SK-N-SH (cell line): Measurements from ENCODE around the gene MYO9B.

Experiments used
- EP300 ChIP-seq, 2 experiments: IDR thresholded peaks; 2 replicates each; pipeline versions ENCODE4 v1.4.0 to v1.6.1; 2012; ENCODE audit warnings: borderline replicate concordance in 1 of 2, low read depth in 1 of 2, low read length in 1 of 2
- MXI1 ChIP-seq: IDR thresholded peaks from 2 replicates; pipeline ENCODE4 v1.6.1; 2012; ENCODE audit warnings: mild to moderate bottlenecking, low read depth, low read length, improper control_type of control experiment
- NRF1 ChIP-seq: IDR thresholded peaks from 2 replicates; pipeline ENCODE4 v1.6.1; 2012; ENCODE audit warnings: low read depth, mild to moderate bottlenecking, low read length
- POLR2AphosphoS5 ChIP-seq: IDR thresholded peaks from 2 replicates; pipeline ENCODE4 v1.6.1; 2012; ENCODE audit warnings: low read depth, low read length
- RAD21 ChIP-seq: IDR thresholded peaks from 2 replicates; pipeline ENCODE4 v1.6.1; 2012; ENCODE audit warnings: mild to moderate bottlenecking, low read length
- TAF1 ChIP-seq: IDR thresholded peaks from 2 replicates; pipeline ENCODE4 v1.6.1; 2012; ENCODE audit warnings: low read depth, mild to moderate bottlenecking, low read length, moderate library complexity, borderline replicate concordance
- TF ChIP-seq, protein P1 (sequence below): fragments of 200-600 bp; sonication (generic); IDR thresholded peaks from 2 replicates; pipeline ENCODE4 v1.6.1; 2017; ENCODE audit warnings: antibody characterized with exemption, mild to moderate bottlenecking, moderate library complexity
- TF ChIP-seq, protein P2 (sequence below): IDR thresholded peaks from 2 replicates; pipeline ENCODE4 v1.4.0; 2012; ENCODE audit warnings: low read depth, borderline replicate concordance
- TF ChIP-seq, protein P3 (sequence below): IDR thresholded peaks from 2 replicates; pipeline ENCODE4 v1.6.1; 2012; ENCODE audit warnings: mild to moderate bottlenecking, low read depth, low read length, moderate library complexity
- TF ChIP-seq, protein P4 (sequence below): IDR thresholded peaks from 2 replicates; pipeline ENCODE4 v1.4.0; 2012; ENCODE audit warnings: low read depth

DNA sequence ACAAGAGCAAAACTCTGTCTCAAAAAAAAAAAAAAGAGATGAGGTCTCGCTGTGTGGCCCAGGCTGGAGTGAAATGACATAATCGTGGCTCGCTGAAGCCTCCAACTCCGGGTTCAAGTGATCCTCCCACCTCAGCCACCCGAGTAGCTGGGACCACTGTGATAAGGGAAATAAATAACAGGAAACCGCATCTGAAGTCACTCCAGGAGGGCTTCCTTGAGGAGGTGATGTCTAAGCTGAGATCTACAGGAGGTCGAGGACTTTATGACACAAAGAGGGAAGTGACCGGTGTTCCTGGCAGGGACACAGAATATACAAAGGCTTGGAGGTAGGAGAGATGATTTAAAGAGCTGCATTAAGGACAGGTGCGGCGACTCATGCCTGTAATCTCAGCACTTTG is 179.1 kb downstream of the MYO9B start:
- TF ChIP-seq EP300 (IDR thresholded peaks at IDR 0.05; ENCODE audit: borderline replicate concordance in 1 of 2, low read depth in 1 of 2, low read length in 1 of 2): no peak
- TF ChIP-seq, protein P1, sequence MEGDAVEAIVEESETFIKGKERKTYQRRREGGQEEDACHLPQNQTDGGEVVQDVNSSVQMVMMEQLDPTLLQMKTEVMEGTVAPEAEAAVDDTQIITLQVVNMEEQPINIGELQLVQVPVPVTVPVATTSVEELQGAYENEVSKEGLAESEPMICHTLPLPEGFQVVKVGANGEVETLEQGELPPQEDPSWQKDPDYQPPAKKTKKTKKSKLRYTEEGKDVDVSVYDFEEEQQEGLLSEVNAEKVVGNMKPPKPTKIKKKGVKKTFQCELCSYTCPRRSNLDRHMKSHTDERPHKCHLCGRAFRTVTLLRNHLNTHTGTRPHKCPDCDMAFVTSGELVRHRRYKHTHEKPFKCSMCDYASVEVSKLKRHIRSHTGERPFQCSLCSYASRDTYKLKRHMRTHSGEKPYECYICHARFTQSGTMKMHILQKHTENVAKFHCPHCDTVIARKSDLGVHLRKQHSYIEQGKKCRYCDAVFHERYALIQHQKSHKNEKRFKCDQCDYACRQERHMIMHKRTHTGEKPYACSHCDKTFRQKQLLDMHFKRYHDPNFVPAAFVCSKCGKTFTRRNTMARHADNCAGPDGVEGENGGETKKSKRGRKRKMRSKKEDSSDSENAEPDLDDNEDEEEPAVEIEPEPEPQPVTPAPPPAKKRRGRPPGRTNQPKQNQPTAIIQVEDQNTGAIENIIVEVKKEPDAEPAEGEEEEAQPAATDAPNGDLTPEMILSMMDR: no peak
- TF ChIP-seq, protein P2, sequence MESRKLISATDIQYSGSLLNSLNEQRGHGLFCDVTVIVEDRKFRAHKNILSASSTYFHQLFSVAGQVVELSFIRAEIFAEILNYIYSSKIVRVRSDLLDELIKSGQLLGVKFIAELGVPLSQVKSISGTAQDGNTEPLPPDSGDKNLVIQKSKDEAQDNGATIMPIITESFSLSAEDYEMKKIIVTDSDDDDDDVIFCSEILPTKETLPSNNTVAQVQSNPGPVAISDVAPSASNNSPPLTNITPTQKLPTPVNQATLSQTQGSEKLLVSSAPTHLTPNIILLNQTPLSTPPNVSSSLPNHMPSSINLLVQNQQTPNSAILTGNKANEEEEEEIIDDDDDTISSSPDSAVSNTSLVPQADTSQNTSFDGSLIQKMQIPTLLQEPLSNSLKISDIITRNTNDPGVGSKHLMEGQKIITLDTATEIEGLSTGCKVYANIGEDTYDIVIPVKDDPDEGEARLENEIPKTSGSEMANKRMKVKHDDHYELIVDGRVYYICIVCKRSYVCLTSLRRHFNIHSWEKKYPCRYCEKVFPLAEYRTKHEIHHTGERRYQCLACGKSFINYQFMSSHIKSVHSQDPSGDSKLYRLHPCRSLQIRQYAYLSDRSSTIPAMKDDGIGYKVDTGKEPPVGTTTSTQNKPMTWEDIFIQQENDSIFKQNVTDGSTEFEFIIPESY: no peak
- no peak for TF ChIP-seq TAF1
- no peak for TF ChIP-seq NRF1
- no peak for TF ChIP-seq POLR2AphosphoS5
- TF ChIP-seq, protein P3, sequence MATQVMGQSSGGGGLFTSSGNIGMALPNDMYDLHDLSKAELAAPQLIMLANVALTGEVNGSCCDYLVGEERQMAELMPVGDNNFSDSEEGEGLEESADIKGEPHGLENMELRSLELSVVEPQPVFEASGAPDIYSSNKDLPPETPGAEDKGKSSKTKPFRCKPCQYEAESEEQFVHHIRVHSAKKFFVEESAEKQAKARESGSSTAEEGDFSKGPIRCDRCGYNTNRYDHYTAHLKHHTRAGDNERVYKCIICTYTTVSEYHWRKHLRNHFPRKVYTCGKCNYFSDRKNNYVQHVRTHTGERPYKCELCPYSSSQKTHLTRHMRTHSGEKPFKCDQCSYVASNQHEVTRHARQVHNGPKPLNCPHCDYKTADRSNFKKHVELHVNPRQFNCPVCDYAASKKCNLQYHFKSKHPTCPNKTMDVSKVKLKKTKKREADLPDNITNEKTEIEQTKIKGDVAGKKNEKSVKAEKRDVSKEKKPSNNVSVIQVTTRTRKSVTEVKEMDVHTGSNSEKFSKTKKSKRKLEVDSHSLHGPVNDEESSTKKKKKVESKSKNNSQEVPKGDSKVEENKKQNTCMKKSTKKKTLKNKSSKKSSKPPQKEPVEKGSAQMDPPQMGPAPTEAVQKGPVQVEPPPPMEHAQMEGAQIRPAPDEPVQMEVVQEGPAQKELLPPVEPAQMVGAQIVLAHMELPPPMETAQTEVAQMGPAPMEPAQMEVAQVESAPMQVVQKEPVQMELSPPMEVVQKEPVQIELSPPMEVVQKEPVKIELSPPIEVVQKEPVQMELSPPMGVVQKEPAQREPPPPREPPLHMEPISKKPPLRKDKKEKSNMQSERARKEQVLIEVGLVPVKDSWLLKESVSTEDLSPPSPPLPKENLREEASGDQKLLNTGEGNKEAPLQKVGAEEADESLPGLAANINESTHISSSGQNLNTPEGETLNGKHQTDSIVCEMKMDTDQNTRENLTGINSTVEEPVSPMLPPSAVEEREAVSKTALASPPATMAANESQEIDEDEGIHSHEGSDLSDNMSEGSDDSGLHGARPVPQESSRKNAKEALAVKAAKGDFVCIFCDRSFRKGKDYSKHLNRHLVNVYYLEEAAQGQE: no peak
- TF ChIP-seq, protein P4, sequence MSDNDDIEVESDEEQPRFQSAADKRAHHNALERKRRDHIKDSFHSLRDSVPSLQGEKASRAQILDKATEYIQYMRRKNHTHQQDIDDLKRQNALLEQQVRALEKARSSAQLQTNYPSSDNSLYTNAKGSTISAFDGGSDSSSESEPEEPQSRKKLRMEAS: no peak
- TF ChIP-seq MXI1: no peak
- TF ChIP-seq RAD21: no peak
